Adipose tissue (tissue), 3 donors: ENCODE data around the gene ASPHD2. TPM values are rescaled to one million over a fixed set of nuclear protein-coding genes. Genes with fewer than 3 reads are reported as not detected.

Experiments used
- H3K27ac ChIP-seq: one replicate; pipeline ENCODE4 v1.5.1; 2013; ENCODE audit warnings: low read depth, low read length
- WGBS, 3 donors: extraction: QIAGEN DNeasy Blood & Tissue Kit; methylation state at CpG; one replicate each; pipeline ENCODE4 v1.1.7; 2013; 5-methylcytosine and 5-hydroxymethylcytosine counted together
- polyA plus RNA-seq, 3 donors: library from polyadenylated mRNA; stranded (reverse); fragments of 200-250 nt; gene quantifications; one replicate each; pipeline ENCODE4 v1.2.3, GENCODE V29; 2013
- donor health status: healthy with polysubstance abuse.
- donor health status: Bipolar disorder and iron deficiency.
- donor health status: healthy.

Gene ASPHD2
- polyA plus RNA-seq, 3 donors = 0.17 to 0.67 (median 0.22) TPM

- 73 to 83% (median 76%) methylated on average over 4 of the region's 4 CpGs for WGBS, 3 donors
- no peak overlapping the region for H3K27ac ChIP-seq
Measured at GRCh38 chr22:26442086-26442756, 13.2 kb downstream of the ASPHD2 start.

GRCh38 chr22:26443901-26444690 is 15.0 kb downstream of the ASPHD2 start:
- 85 to 91% (median 87%) methylated on average over 16 of the region's 16 CpGs for WGBS, 3 donors

GRCh38 chr22:26444777-26445176 is 15.7 kb downstream of the ASPHD2 start:
- no peak overlapping the region for H3K27ac ChIP-seq
- 72 to 90% (median 89%) methylated on average over 8 of the region's 8 CpGs for WGBS, 3 donors

More at GRCh38 chr22:26443901-26444690, 15.0 kb downstream of the ASPHD2 start:
- no peak overlapping the region for H3K27ac ChIP-seq

GRCh38 chr22:26445577-26446275 is 16.7 kb downstream of the ASPHD2 start:
- WGBS, 3 donors = 55 to 79% (median 76%) methylated on average over 15 of the region's 15 CpGs
- H3K27ac ChIP-seq = no peak overlapping the region

- WGBS, 3 donors = 75 to 87% (median 84%) methylated on average over 17 of the region's 17 CpGs
- H3K27ac ChIP-seq = no peak overlapping the region
Measured at GRCh38 chr22:26446808-26447515, 17.9 kb downstream of the ASPHD2 start.

GRCh38 chr22:26447584-26448329 is 18.7 kb downstream of the ASPHD2 start:
- no peak overlapping the region for H3K27ac ChIP-seq
- WGBS, 3 donors = 76 to 77% (median 76%) methylated on average over 15 of the region's 15 CpGs

GRCh38 chr22:26448334-26448733 is 19.3 kb downstream of the ASPHD2 start:
- no peak overlapping the region for H3K27ac ChIP-seq
- 68 to 77% (median 74%) methylated on average over 5 of the region's 5 CpGs for WGBS, 3 donors

- 75 to 84% (median 82%) methylated on average over 6 of the region's 6 CpGs for WGBS, 3 donors
- no peak overlapping the region for H3K27ac ChIP-seq
Measured at GRCh38 chr22:26448941-26449340, 19.9 kb downstream of the ASPHD2 start.

GRCh38 chr22:26450453-26451185 is 21.6 kb downstream of the ASPHD2 start:
- no peak overlapping the region for H3K27ac ChIP-seq
- 78 to 84% (median 81%) methylated on average over 9 of the region's 9 CpGs for WGBS, 3 donors

- WGBS, 3 donors = 93 to 96% (median 96%) methylated on average over 23 of the region's 23 CpGs
- no peak overlapping the region for H3K27ac ChIP-seq
Measured at GRCh38 chr22:26452236-26453016, 23.4 kb downstream of the ASPHD2 start.

GRCh38 chr22:26453216-26453615 is 24.2 kb downstream of the ASPHD2 start:
- H3K27ac ChIP-seq = no peak overlapping the region
- 92 to 96% (median 94%) methylated on average over 9 of the region's 9 CpGs for WGBS, 3 donors

GRCh38 chr22:26453812-26454500 is 24.9 kb downstream of the ASPHD2 start:
- WGBS, 3 donors = 83 to 88% (median 84%) methylated on average over 5 of the region's 5 CpGs
- H3K27ac ChIP-seq = no peak overlapping the region

GRCh38 chr22:26457661-26458272 is 28.7 kb downstream of the ASPHD2 start:
- no peak overlapping the region for H3K27ac ChIP-seq

GRCh38 chr22:26460202-26460601 is 31.1 kb downstream of the ASPHD2 start:
- WGBS, 3 donors = 78 to 83% (median 82%) methylated on average over 6 of the region's 6 CpGs
- H3K27ac ChIP-seq = no peak overlapping the region

More at GRCh38 chr22:26457661-26458272, 28.7 kb downstream of the ASPHD2 start:
- WGBS, 3 donors = 89 to 96% (median 95%) methylated on average over 26 of the region's 26 CpGs

- no peak overlapping the region for H3K27ac ChIP-seq
- 35 to 45% (median 41%) methylated on average over 3 of the region's 3 CpGs for WGBS, 3 donors
Measured at GRCh38 chr22:26461188-26461810, 32.2 kb downstream of the ASPHD2 start.
